Midbrain (tissue), 1 donor: ENCODE results near the gene PITRM1.
"Not testable (repeated sequence)": the region's sequence is repeated elsewhere in the genome, so short reads cannot be mapped to it uniquely, and the experiment has no call there.

Source experiments
- DNase-seq: peaks from one replicate; lab custom pipeline; 2025; lab: John Stamatoyannopoulos, UW

The PITRM1 gene

GRCh38 chr10:3197348-3198003 lies 24.9 kb upstream of the PITRM1 start:
- peak; percentile 76 for DNase-seq

- DNase-seq, result no peak
Measured at GRCh38 chr10:3196958-3197347, 24.4 kb upstream of the PITRM1 start.

- DNase-seq, result no peak
Measured at GRCh38 chr10:3196482-3196881, 23.9 kb upstream of the PITRM1 start.

- DNase-seq, result no peak
Measured at GRCh38 chr10:3195726-3196125, 23.1 kb upstream of the PITRM1 start.

- no peak for DNase-seq
Measured at GRCh38 chr10:3195286-3195685, 22.7 kb upstream of the PITRM1 start.

GRCh38 chr10:3194871-3195270 lies 22.3 kb upstream of the PITRM1 start:
- no peak for DNase-seq

GRCh38 chr10:3193751-3194150 lies 21.2 kb upstream of the PITRM1 start:
- DNase-seq, result no peak

GRCh38 chr10:3192856-3193635 lies 20.5 kb upstream of the PITRM1 start:
- peak; percentile 72 for DNase-seq

GRCh38 chr10:3190817-3191216 lies 18.2 kb upstream of the PITRM1 start:
- no peak for DNase-seq

GRCh38 chr10:3187229-3187628 lies 14.6 kb upstream of the PITRM1 start:
- not testable (repeated sequence) for DNase-seq

GRCh38 chr10:3186368-3186767 lies 13.8 kb upstream of the PITRM1 start:
- no peak for DNase-seq

GRCh38 chr10:3185386-3185785 lies 12.8 kb upstream of the PITRM1 start:
- no peak for DNase-seq

- DNase-seq, result no peak
Measured at GRCh38 chr10:3180355-3181025, 7.9 kb upstream of the PITRM1 start.

- DNase-seq, result no peak
Measured at GRCh38 chr10:3179174-3179573, 6.6 kb upstream of the PITRM1 start.

- no peak for DNase-seq
Measured at GRCh38 chr10:3178042-3178441, 5.5 kb upstream of the PITRM1 start.

- DNase-seq, result no peak
Measured at GRCh38 chr10:3173171-3173878, 743 bp upstream of the PITRM1 start.

GRCh38 chr10:3172081-3172445 lies 519 bp downstream of the PITRM1 start:
- peak; percentile 37 for DNase-seq

GRCh38 chr10:3171488-3171887 lies 1.1 kb downstream of the PITRM1 start:
- DNase-seq, result not testable (repeated sequence)

GRCh38 chr10:3169673-3170072 lies 2.9 kb downstream of the PITRM1 start:
- no peak for DNase-seq

GRCh38 chr10:3169271-3169670 lies 3.3 kb downstream of the PITRM1 start:
- DNase-seq, result peak; percentile 22

- DNase-seq, result no peak
Measured at GRCh38 chr10:3167611-3168330, 4.8 kb downstream of the PITRM1 start.
